KOPT-K1 (cell line): ENCODE data around the gene TAAR5.
"Not testable (repeated sequence)": the region's sequence is repeated elsewhere in the genome, so short reads cannot be mapped to it uniquely, and the experiment has no call there.

Source experiments
- H3K27ac ChIP-seq: fragments of 200-600 bp; sonication (generic); 2 replicates; pipeline ENCODE4 v1.5.1; 2016; ENCODE audit warnings: antibody characterized with exemption, mild to moderate bottlenecking, low read depth, low read length; ENCODE audit not compliant: poor library complexity, severe bottlenecking
- H3K36me3 ChIP-seq: fragments of 200-600 bp; sonication (generic); 2 replicates; pipeline ENCODE4 v1.5.1; 2017; ENCODE audit warnings: antibody characterized with exemption, mild to moderate bottlenecking, low read length, moderate library complexity; ENCODE audit not compliant: insufficient read depth
- H3K9me3 ChIP-seq: fragments of 200-600 bp; sonication (generic); 2 replicates; pipeline ENCODE4 v1.5.1; 2017; ENCODE audit warnings: antibody characterized with exemption, low read length, mild to moderate bottlenecking; ENCODE audit not compliant: insufficient read depth, poor library complexity, severe bottlenecking

The TAAR5 gene

DNA sequence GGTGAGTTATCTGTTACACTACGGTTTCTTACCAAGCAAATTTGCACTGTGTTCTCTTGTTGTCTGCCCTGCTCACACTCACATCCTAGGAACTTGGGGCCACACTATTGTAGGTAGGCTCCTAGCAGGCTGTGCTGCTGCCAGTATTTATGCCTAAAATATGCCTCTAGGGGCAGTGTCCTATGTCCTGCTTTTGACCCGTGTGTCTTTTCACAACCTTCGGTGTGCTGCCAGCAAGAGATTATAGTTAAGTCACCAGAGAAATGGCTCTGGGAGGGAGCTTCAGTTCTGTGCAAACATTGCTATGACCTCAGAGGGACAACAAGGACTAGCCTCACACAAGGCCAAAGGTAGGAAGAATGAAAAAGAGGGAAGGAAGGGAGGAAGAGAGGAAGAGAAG, 8.9 kb upstream of the TAAR5 start:
- H3K9me3 ChIP-seq = no peaks in the 10 kb centered on the region
- no peaks in the 10 kb centered on the region for H3K36me3 ChIP-seq
- H3K27ac ChIP-seq = no peak overlapping the region

DNA sequence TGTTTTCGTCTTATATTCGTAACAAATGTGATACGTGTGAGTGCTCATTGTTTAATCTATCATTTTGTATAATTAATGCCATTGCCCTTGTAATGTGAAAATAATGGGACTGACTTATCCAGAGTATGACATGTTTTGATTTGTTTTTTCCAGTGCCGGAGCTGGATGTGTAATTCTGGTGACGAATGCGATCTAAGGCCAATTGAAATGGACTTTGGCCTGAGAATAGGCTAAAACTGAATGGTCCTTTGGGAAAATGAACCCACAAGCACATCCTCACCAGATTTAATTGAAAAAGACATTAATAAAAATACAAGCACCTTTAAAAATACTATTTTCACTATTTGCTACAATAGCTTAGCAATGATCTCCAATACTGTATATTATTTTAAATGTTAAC, 6.7 kb upstream of the TAAR5 start:
- Histone ChIP-seq H3K36me3 (no peaks in the 10 kb centered on the region), H3K9me3 (no peaks in the 10 kb centered on the region), H3K27ac (no peak overlapping the region)

DNA sequence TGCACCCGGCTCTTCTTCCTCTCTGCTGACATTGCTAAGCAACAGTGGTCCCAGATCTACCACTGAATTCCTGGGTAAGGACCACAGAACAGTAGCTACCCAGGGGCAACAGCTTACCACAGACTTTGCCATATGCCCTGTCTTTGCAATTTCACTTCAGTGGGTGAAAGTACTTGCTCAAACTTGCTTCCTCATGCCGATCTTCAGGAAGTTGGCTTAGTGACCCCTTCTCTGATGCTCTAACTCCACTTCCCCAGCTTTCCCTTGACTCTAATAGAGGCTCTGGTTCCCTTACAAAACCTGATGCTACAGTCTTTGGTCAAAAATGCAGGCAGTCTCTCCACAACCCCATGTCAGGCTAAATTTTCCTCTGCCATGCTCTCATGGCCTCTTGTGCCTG, 3.3 kb upstream of the TAAR5 start:
- Histone ChIP-seq H3K27ac (no peak overlapping the region), H3K9me3 (no peaks in the 10 kb centered on the region), H3K36me3 (no peaks in the 10 kb centered on the region)

DNA sequence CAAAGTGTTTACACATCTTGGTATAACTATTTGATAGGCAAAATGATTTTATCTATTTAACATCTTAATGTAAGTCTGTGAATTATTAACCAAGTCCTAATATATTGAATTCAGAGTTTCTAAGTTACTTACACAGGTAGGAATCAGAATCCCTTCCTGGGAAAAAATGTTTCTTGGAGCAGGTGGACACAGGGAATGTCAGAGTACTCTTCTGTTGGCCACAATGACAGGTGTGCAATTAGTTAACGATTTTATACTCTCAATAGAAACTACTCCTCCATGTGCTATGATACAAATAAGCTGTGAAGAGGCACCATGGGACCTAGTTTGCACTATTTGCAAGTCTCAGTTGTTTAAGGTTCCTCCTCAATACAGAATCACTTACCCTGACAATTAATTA, 821 bp upstream of the TAAR5 start:
- Histone ChIP-seq H3K9me3 (no peaks in the 10 kb centered on the region), H3K27ac (no peak overlapping the region), H3K36me3 (no peaks in the 10 kb centered on the region)

DNA sequence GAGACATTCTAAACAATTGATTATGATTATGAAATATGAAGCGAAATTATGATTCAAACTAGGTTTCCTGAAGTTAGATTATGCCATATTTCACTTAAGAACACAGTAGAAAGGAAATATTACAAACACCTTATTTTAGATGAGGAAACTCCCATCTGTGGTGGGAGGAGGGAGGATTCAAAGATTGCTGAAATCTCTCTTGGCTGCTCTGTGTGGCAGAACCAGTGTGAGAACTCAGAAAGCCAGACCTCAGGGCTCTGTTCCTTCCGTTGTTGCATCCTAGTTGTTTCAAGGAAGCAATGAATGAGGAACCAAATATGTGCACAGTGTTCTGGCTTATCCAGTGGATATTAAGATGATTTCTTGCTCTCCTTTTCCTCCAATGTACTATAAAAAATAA, 2.1 kb downstream of the TAAR5 start:
- no peaks in the 10 kb centered on the region for H3K36me3 ChIP-seq
- no peak overlapping the region for H3K27ac ChIP-seq
- H3K9me3 ChIP-seq = no peaks in the 10 kb centered on the region

DNA sequence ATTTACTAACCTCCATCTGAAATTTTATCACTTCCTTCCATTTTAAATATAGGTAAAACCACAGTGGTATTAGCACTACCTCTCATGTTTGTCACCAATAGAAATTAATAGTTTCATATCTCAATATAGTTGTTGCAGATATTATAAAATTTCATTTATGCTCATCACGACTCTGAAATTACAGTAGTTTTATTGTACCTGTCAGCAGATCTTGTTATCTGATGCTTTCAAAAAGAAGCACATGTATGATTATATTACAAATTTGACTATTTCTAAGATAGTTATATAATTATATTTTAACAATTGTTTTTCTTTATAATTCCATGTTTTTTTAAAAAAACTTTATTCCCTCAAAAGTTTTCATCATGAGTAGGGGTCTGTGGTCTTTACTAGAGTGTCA, 4.8 kb downstream of the TAAR5 start:
- H3K9me3 ChIP-seq = no peaks in the 10 kb centered on the region
- H3K36me3 ChIP-seq = no peaks in the 10 kb centered on the region
- no peak overlapping the region for H3K27ac ChIP-seq

DNA sequence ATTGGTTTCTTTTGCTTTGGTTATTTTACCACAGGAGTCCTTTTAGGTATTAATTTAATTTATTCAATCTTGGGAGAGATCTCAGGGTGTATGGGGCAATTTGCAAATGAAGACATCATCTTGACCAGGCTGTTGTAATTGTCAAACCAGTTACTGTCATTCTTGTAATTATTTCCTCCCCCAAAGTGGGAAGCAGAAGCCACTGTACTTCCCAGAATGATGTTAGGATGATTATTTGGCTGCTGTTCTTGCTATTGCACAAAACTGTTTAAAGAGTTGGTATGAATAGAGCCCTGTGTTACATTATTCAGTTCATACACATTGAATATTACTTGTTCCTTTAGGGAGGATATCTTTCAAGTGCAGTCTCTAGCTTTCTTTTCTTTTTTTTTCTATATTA, 17.8 kb downstream of the TAAR5 start:
- Histone ChIP-seq H3K27ac (no peak overlapping the region), H3K36me3 (no peaks in the 10 kb centered on the region)

DNA sequence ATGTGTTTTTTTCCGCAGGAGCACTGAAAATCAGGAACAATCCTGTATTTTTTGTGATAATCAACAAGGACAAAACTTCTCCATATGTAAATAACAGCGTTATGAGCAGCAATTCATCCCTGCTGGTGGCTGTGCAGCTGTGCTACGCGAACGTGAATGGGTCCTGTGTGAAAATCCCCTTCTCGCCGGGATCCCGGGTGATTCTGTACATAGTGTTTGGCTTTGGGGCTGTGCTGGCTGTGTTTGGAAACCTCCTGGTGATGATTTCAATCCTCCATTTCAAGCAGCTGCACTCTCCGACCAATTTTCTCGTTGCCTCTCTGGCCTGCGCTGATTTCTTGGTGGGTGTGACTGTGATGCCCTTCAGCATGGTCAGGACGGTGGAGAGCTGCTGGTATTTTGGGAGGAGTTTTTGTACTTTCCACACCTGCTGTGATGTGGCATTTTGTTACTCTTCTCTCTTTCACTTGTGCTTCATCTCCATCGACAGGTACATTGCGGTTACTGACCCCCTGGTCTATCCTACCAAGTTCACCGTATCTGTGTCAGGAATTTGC, 19.2 kb downstream of the TAAR5 start, which contains the start of gene TAAR6:
Gene TAAR6 (plus strand): TSS at position 102 of the 557 bp plus-strand sequence. CDS start 0 bp downstream, at position 102.
- H3K36me3 ChIP-seq = no peaks in the 10 kb centered on the region

More for the DNA sequence above, 17.8 kb downstream of the TAAR5 start:
- H3K9me3 ChIP-seq = no peaks in the 10 kb centered on the region

DNA sequence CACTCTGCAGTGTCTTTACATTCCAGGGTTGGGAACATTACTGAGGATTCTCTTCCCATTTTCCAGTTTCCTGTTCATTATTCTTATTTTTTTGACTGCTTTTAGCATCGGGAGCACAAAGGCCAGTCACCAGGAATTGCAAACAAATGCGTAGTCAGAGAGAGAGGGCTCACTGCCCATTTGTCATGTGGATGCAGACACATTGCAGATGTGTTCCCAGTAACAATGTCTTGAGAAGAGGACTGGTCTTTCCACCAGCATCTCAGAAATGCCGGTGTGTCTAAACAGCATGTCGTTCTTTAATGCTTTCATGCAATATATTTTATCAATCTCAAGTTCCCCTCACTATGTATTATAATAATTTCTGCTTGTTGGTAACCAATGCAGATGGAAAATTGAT, 20.4 kb downstream of the TAAR5 start:
- H3K36me3 ChIP-seq = no peaks in the 10 kb centered on the region
- no peaks in the 10 kb centered on the region for H3K9me3 ChIP-seq
- no peak overlapping the region for H3K27ac ChIP-seq

More for the DNA sequence above, 19.2 kb downstream of the TAAR5 start, which contains the start of gene TAAR6:
- Histone ChIP-seq H3K27ac (no peak within 1 kb of the TSS), H3K9me3 (no peaks in the 10 kb centered on the region)

DNA sequence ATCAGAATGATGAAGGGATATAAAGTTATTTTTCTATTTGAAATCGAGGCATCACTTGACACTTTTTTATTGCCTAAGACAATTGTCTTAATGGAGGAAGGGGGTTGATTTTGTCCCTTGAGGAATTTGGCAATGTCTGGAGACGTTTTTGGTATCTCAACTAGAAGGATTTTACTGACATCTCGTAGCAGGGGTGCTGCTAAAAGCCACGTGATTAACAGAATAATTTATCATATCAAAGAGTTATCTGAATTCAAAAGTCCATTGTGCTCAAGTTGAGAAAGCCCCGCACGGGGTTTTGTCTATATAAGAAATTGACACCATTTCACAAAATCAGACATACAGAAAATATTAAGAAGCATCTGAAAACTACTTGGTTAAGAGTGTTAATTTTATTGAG, 20.9 kb downstream of the TAAR5 start:
- Histone ChIP-seq H3K9me3 (no peaks in the 10 kb centered on the region), H3K36me3 (no peaks in the 10 kb centered on the region), H3K27ac (no peak overlapping the region)

DNA sequence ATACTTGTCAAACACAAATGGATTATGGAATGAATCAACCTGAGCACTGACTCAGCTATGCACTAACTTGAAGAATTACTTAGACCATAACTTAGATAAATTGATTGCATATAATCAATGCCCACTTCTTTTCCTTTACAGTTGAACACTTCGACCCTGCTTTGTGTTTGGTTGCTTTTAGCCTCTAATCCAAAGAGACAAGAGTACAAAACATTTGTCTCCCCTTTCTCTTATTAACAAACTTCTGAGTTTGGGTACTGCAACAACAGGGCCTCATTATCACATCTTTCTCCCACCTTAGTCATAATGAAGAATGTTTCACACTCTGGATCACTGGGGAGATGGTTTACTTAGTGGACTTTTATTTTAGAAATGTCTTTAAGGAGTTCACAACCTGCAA, 22.0 kb downstream of the TAAR5 start:
- no peaks in the 10 kb centered on the region for H3K36me3 ChIP-seq
- no peaks in the 10 kb centered on the region for H3K9me3 ChIP-seq
- no peak overlapping the region for H3K27ac ChIP-seq

DNA sequence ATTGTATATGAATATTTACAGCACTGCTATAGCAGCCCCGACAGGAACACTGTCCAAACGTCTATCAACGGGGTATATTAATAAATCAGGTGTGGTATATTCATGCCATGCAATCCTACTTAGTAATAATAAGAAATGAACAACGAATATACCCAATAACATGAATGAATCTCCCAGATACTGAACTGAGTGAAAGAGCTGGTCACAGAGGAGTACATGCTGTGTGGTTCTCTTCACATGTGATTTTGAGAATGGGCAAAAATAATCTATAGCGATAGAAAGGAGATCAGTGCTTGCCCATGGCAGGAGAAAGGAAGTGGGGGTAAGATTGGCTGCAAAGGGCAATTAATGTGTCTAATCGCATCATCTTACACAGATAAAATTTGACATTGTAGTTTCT, 23.1 kb downstream of the TAAR5 start:
- no peaks in the 10 kb centered on the region for H3K9me3 ChIP-seq
- no peaks in the 10 kb centered on the region for H3K36me3 ChIP-seq
- no peak overlapping the region for H3K27ac ChIP-seq

DNA sequence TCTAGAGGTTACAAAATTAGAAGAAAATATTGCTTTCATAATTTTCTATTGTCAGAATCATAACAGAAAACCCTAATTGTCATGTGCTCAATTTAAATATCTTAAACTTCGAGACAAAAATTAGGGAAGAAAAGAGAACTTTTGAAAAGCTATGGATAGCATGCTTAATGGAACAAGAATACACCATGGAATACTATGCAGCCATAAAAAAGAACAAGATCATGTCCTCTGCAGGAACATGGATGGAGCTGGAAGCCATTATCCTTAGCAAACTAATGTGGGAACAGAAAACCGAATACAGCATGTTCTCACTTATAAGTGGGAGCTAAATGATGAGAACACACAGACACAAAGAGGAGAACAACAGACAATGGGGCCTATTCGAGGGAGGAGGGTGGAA, 29.5 kb downstream of the TAAR5 start:
- H3K9me3 ChIP-seq, H3K27ac ChIP-seq, H3K36me3 ChIP-seq: not testable (repeated sequence)

DNA sequence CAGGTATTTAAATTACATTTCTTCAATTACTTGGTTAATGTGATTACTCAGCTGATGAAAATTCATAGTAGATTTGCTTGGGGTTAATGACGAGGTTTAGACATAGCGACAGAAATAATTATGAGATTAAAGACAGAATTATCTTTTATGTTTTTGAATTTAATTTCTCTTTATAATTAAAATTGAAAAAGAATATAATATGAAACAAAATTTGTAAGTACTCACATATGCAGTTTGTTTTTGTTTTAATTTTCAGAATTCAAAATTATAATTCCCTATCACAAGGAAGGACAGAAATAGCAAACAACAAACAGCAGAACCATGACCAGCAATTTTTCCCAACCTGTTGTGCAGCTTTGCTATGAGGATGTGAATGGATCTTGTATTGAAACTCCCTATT, 37.2 kb downstream of the TAAR5 start, which contains the start of gene TAAR8:
Gene TAAR8 (plus strand): TSS at position 301 of the 400 bp plus-strand sequence. CDS start 21 bp downstream, at position 322.
- H3K36me3 ChIP-seq = no peaks in the 10 kb centered on the region
- H3K27ac ChIP-seq = no peak within 1 kb of the TSS
- H3K9me3 ChIP-seq = no peaks in the 10 kb centered on the region

DNA sequence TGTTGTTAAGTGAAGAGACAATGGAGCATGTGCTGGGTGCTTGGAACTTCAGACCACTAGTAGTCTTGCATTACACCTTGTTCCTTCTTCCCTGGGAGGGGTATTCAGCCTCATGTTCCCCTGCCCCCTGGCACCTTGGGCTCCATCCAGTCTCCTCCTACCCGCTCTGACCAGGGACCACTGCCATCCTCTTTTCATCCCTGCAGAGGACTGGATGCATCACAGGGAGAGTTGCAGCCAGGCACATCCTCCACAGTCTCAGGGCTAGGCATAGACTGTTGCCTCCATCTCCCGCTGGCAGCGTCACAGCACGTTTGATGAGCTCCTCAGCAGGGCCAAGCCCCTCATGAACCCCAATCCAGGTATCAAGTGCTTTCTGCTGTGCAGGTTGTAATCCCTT, 38.3 kb downstream of the TAAR5 start:
- Histone ChIP-seq H3K9me3 (no peaks in the 10 kb centered on the region), H3K27ac (no peak overlapping the region), H3K36me3 (no peaks in the 10 kb centered on the region)

DNA sequence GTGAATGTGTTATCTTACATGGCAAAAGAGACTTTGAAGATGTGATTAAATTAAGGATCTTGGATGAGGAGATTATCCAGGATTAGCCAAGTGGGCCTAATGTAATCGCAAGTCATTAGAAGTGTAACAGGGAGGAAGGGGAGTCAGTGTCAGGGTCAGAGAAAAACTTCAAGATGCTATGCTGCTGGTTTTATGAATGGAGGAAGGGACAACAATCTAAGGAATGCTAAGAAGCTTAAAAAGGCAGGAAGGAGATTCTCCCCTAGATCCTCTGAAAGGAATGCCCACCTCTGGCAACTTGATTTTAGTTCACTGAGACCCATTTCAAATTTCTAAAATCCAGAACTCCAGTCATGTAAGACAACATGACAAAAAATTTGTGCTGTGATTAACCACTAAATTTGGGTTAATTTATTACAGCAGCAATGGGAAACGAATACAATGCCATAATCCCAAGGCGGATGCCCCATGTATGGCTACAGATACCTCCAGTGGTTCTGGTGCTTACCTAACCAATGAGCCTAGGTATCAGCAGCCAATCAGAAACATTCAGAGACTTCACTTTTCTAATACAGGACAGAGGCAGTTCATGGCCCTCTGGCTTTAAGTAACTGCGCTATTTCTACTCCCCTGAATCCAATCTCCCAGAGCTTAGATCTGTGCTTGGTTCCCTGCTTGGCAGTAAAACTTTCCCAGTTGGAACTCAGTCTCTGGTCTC, 40.6 kb downstream of the TAAR5 start:
- Histone ChIP-seq H3K27ac (no peak overlapping the region), H3K9me3 (no peaks in the 10 kb centered on the region), H3K36me3 (no peaks in the 10 kb centered on the region)
